Measurements from ENCODE around the gene RNF144B.

RNF144B gene

DNA sequence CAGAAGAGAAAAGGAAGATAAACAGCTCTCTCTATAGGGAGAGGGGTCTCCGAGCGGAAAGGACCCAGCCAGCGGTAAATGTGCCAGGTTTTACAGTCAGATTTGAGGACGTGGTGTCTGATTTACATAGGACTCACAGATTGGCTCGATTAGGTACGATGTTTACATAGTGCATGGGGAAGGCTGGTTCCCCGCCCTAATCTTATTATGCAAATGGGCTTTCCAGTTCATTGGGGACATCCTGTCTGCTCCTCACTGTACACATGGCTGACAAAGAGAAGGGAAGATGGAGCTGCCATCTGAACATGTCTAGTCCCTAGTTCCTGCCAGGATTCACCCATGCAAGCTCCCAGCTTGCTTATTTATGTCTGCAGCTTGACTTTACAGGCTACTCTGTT lies 119.9 kb downstream of the RNF144B start:
- DNase-seq (ENCODE audit: low read depth in 2 of 3, low spot score in 2 of 3), result no peak

GRCh38 chr6:18507561-18507960 lies 120.4 kb downstream of the RNF144B start:
- no peak for DNase-seq (ENCODE audit: low read depth in 2 of 3, low spot score in 2 of 3)

GRCh38 chr6:18509871-18510643 lies 122.9 kb downstream of the RNF144B start:
- no peak for DNase-seq (ENCODE audit: low read depth in 2 of 3, low spot score in 2 of 3)

DNA sequence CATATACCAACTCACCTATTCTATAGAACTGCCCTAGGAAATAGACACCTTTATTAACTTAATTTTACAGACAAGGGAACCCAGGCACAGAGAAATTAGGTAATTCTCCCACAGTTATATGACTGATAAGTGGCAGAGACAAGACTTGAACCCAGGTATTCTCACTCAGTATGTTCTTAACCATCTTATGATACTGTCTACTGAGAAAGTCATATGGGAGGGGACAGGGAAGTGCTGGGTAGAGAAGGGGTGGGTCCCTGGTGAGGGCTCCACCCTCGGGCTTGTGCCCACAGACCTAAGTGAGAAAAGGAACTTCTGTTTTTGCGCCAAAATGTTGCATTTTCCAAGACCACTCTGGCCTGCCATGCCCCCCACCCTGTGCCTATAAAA lies 123.5 kb downstream of the RNF144B start:
- no peak for DNase-seq (ENCODE audit: low read depth in 2 of 3, low spot score in 2 of 3)

- DNase-seq (ENCODE audit: low read depth in 2 of 3, low spot score in 2 of 3), result no peak
These were observed 124.1 kb downstream of the RNF144B start for GRCh38 chr6:18511211-18511610.

DNA sequence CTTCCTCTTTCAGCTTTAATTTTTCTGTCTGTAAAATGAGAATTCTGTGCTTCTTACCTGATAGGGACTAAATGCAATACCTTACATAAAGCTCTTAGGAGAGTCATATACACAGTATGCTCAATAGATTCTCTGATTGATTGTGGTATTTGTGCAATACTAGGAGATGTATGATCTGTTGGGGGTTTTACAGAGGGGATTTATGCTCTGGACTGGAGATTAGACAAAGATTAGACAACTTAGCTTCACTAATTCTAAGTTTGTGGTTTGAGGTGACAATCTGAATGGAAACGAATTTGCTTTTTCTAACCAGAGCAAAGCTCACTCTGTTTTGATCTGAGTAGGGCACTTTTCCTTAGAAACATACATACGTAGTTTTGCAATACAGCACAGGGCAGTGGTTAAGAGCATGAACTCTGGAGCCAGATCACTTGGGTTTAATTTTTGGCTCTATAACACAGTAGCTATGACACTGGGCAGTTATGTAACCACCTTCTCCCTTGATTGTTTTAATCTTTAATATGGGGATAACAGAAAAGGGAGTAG lies 126.2 kb downstream of the RNF144B start:
- DNase-seq (ENCODE audit: low read depth in 2 of 3, low spot score in 2 of 3), result no peak

GRCh38 chr6:18514180-18514579 lies 127.0 kb downstream of the RNF144B start:
- DNase-seq (ENCODE audit: low read depth in 2 of 3, low spot score in 2 of 3), result no peak

- DNase-seq (ENCODE audit: low read depth in 2 of 3, low spot score in 2 of 3), result no peak
These were observed 128.6 kb downstream of the RNF144B start for GRCh38 chr6:18515767-18516166.
